H1 (cell line): ENCODE data around the gene UROC1.

Experiments used
- CBX5 ChIP-seq: fragments of 300-800, 300-1000 bp; sonication (generic); IDR thresholded peaks from 2 replicates; pipeline ENCODE4 v1.7.1; 2016; ENCODE audit warnings: antibody characterized with exemption, low read length, low read depth
- CHD1 ChIP-seq: IDR thresholded peaks from 2 replicates; pipeline ENCODE4 v1.6.1; 2012; ENCODE audit warnings: low read depth, low read length, improper control_type of control experiment
- EP300 ChIP-seq, 2 experiments: IDR thresholded peaks; 1 replicate in 1 of 2; 2 replicates in 1 of 2; pipeline ENCODE4 v1.6.1; 2011 to 2012; ENCODE audit warnings: low read depth in 2 of 2, low read length in 2 of 2, mild to moderate bottlenecking in 2 of 2, borderline replicate concordance in 1 of 2, inconsistent platforms in 1 of 2, moderate library complexity in 1 of 2
- EZH2 ChIP-seq: fragments of 200-600 bp; sonication (generic); IDR thresholded peaks from 2 replicates; pipeline ENCODE4 v1.7.1; 2012; ENCODE audit warnings: low read depth, mild to moderate bottlenecking, moderate library complexity, low read length, inconsistent platforms; ENCODE audit not compliant: severe bottlenecking
- KDM1A ChIP-seq: fragments of 200-600, 300-600 bp; sonication (generic); IDR thresholded peaks from 2 replicates; pipeline ENCODE4 v1.7.1; 2016; ENCODE audit warnings: mild to moderate bottlenecking, low read length, borderline replicate concordance
- POLR2A ChIP-seq, 2 experiments: IDR thresholded peaks; 1 replicate in 1 of 2; 2 replicates in 1 of 2; pipeline ENCODE4 v1.6.1; 2011; ENCODE audit warnings: low read depth in 2 of 2, low read length in 2 of 2, mild to moderate bottlenecking in 2 of 2; ENCODE audit errors: control extremely low read depth in 1 of 2
- SIN3A ChIP-seq, 2 experiments: IDR thresholded peaks in 1 of 2; conservative IDR thresholded peaks in 1 of 2; 2 replicates each; pipeline ENCODE4 v1.6.1; 2011 to 2012; ENCODE audit warnings: low read length in 2 of 2, improper control_type of control experiment in 1 of 2, low read depth in 1 of 2, mild to moderate bottlenecking in 1 of 2
- SRF ChIP-seq: IDR thresholded peaks from 2 replicates; pipeline ENCODE4 v1.6.1; 2011; ENCODE audit warnings: mild to moderate bottlenecking, low read depth, low read length, moderate library complexity
- TF ChIP-seq, protein P1 (sequence below), 3 experiments: IDR thresholded peaks; 1 replicate in 2 of 3; 2 replicates in 1 of 3; pipeline versions ENCODE4 v1.5.1 to v1.6.1; 2011; ENCODE audit warnings: low read length in 3 of 3, mild to moderate bottlenecking in 3 of 3, inconsistent platforms in 2 of 3, low read depth in 1 of 3, moderate library complexity in 1 of 3; ENCODE audit not compliant: insufficient read depth in 1 of 3; ENCODE audit errors: control extremely low read depth in 1 of 3
- TF ChIP-seq, protein P2 (sequence below): IDR thresholded peaks from 2 replicates; pipeline ENCODE4 v1.6.1; 2012; ENCODE audit warnings: inconsistent platforms

DNA sequence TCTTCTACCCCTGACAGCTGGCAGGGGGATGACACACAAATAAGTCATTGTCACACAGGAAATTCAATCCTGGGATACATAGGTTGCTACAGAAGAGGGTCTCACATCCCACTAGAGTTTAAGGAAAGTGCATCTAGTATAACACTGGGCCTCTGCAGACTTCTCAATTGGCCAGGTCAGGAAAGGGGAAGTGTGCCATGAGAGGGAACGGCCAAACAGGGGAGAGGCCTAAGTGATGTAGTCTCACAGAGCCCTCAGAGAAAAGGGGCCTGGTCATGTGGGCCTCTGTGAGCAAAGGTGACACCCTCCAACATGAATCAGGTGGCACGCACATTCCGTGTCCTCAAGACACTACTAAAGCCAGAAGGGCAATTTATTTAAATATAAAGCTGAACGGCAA lies 53.1 kb downstream of the UROC1 start:
- TF ChIP-seq EP300 (IDR thresholded peaks at IDR 0.05; ENCODE audit: borderline replicate concordance in 1 of 2, low read depth in 2 of 2, low read length in 2 of 2): no peak
- no peak for TF ChIP-seq KDM1A
- TF ChIP-seq CBX5: no peak
- TF ChIP-seq, protein P1, sequence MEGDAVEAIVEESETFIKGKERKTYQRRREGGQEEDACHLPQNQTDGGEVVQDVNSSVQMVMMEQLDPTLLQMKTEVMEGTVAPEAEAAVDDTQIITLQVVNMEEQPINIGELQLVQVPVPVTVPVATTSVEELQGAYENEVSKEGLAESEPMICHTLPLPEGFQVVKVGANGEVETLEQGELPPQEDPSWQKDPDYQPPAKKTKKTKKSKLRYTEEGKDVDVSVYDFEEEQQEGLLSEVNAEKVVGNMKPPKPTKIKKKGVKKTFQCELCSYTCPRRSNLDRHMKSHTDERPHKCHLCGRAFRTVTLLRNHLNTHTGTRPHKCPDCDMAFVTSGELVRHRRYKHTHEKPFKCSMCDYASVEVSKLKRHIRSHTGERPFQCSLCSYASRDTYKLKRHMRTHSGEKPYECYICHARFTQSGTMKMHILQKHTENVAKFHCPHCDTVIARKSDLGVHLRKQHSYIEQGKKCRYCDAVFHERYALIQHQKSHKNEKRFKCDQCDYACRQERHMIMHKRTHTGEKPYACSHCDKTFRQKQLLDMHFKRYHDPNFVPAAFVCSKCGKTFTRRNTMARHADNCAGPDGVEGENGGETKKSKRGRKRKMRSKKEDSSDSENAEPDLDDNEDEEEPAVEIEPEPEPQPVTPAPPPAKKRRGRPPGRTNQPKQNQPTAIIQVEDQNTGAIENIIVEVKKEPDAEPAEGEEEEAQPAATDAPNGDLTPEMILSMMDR (IDR thresholded peaks at IDR 0.05; ENCODE audit: control extremely low read depth in 1 of 3, insufficient read depth in 1 of 3, low read depth in 1 of 3, low read length in 3 of 3): no peak
- no peak for TF ChIP-seq SRF
- TF ChIP-seq SIN3A (conservative IDR thresholded peaks at IDR 0.05 in 1 of 2, IDR thresholded peaks at IDR 0.05 in 1 of 2; ENCODE audit: low read depth in 1 of 2, low read length in 2 of 2): no peak
- no peak for TF ChIP-seq EZH2
- TF ChIP-seq, protein P2, sequence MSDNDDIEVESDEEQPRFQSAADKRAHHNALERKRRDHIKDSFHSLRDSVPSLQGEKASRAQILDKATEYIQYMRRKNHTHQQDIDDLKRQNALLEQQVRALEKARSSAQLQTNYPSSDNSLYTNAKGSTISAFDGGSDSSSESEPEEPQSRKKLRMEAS: no peak
- no peak for TF ChIP-seq POLR2A (IDR thresholded peaks at IDR 0.05; ENCODE audit: control extremely low read depth in 1 of 2, low read depth in 2 of 2, low read length in 2 of 2)
- TF ChIP-seq CHD1: no peak
